HAP-1 (cell line): ENCODE results near the gene OTOGL.
"Not testable (repeated sequence)": the region's sequence is repeated elsewhere in the genome, so short reads cannot be mapped to it uniquely, and the experiment has no call there.

Source experiments
- DNase-seq, 2 experiments: peaks; one replicate each; pipeline ENCODE4 v3.0.0-alpha.2; 2016 to 2020; ENCODE audit warnings: low spot score in 2 of 2
- H3K27me3 ChIP-seq: fragments of 250-450 bp; sonication (Bioruptor Pico); 2 replicates; pipeline ENCODE4 v1.5.1; 2020; ENCODE audit warnings: low read depth, mild to moderate bottlenecking, moderate library complexity
- H3K36me3 ChIP-seq: fragments of 250-450 bp; sonication (Bioruptor Pico); replicated peaks from 2 replicates; pipeline ENCODE4 v1.5.1; 2020; ENCODE audit warnings: mild to moderate bottlenecking
- H3K4me1 ChIP-seq: fragments of 250-450 bp; sonication (Bioruptor Pico); 2 replicates; pipeline ENCODE4 v1.5.1; 2020; ENCODE audit warnings: mild to moderate bottlenecking
- H3K4me3 ChIP-seq: fragments of 250-450 bp; sonication (Bioruptor Pico); 2 replicates; pipeline ENCODE4 v1.5.1; 2020; ENCODE audit warnings: mild to moderate bottlenecking, moderate library complexity
- H3K9me3 ChIP-seq: fragments of 250-450 bp; sonication (Bioruptor Pico); 2 replicates; pipeline ENCODE4 v1.5.1; 2020; ENCODE audit warnings: mild to moderate bottlenecking, moderate library complexity
- in situ Hi-C: fragments of 300-500 bp; cut with MboI; formaldehyde crosslinking; loops from 3 replicates; pipeline ENCODE4 v1.14.3; 2020; ENCODE audit warnings: low sequenced_read_pairs, inconsistent platforms, mixed read lengths

Gene OTOGL, protein sequence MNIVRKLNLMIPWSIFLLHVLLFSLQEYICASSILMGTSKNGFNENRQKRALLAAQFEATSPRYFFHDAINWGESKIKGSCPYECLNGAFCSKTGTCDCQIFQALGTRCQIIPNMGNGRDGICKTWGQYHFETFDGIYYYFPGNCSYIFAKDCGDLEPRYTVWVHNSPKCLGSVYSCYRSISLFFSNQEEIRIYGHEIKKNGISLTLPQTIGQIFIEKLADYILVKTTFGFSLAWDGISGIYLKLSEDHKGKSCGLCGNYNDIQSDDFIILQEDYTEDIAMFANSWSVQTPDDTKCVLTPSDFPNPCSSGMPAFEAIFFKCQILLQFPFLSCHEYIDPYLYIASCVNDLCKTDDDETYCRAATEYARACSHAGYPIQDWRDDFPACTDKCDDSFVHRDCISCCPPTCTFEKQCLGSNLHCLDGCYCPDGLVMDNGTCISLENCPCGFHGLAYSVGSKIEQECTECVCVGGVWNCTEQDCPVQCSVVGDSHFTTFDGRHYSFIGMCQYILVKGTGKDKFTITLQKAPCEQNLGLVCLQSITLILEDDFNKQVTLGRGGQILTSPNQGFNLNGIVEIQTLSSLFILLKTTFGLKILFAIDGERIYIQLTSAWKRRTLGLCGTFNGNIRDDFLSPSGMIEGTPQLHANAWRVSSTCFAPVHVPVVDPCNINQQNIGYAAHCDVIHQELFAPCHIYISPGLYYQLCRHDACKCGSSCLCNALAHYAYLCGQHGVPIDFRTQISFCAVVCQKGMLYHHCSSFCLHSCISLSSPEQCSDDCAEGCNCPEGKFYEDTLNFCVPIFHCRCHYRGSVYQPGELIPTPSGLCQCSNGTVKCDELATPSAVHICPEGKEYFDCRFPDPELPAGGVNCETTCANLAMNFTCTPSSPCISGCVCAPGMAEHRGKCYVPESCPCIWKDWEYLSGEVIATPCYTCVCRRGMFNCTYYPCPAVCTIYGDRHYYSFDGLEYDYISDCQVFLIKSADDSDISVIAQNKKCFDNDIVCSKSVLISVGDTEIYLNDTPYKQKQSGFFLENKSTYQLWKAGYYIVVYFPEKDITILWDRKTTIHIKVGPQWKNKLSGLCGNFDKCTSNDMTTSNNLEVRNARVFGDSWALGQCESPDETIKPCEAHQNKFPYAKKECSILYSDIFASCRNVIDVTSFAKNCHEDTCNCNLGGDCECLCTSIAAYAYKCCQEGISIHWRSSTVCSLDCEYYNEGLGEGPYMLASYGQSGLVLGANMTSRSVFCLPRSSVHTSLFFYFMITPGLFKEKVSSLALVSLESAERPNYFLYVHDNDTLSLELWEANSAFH (N-terminal part only)

DNA sequence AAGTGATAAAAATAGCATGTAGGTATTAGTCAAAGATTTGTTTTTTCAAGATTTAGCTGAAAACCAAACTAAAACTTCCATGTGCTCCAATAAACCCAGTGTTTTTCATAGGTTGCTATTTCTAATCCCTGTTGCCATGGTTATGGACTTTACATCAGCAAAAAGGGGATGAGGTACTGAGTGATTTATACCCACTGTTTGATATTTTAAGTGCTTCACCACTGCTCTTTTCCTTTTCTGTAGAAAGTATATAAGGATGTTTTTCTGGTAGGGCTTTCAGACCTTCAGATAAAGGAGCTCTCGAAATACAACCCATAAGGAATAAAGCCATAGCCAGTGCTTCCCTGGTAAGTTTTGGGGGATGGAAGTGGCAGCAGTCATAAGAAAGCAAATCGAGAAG, at the start of gene OTOGL:
Gene OTOGL, plus strand, starts transcription at position 279 of the 400 bp plus-strand sequence. CDS start 109,895 bp downstream, outside the sequence.
- H3K27me3 ChIP-seq: no peaks in the 10 kb centered on the region
- H3K36me3 ChIP-seq: no peaks in the 10 kb centered on the region
- H3K9me3 ChIP-seq: no peaks in the 10 kb centered on the region
- in situ Hi-C loops: no loop called here
- H3K4me1 ChIP-seq: peaks cover 3% of the 10 kb centered on the region; the same call in 1 of the 2 replicates
- no peak within 1 kb of the TSS for H3K4me3 ChIP-seq
- peak in 1 of 2 experiments; percentile 63 for DNase-seq

DNA sequence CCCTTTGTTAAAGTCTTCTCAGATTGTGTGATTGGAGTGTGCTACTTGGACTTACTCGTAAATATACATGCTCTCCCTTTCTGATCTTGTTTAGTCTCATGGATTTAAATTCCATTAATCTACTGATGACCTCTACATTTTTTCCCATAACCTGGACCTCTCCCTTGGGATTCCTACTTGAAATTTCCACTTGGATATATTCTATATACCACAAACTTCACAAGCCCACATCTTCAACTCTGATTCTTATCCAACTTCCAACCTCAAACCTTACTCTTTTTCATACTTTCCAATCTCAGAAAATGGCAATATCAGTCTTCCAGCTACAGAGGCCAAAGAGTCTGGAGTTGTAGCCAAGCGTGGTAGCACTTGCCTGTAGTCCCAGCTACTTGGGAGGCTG, 49.1 kb upstream of the OTOGL start:
- no peaks in the 10 kb centered on the region for H3K27me3 ChIP-seq
- DNase-seq: no peak

DNA sequence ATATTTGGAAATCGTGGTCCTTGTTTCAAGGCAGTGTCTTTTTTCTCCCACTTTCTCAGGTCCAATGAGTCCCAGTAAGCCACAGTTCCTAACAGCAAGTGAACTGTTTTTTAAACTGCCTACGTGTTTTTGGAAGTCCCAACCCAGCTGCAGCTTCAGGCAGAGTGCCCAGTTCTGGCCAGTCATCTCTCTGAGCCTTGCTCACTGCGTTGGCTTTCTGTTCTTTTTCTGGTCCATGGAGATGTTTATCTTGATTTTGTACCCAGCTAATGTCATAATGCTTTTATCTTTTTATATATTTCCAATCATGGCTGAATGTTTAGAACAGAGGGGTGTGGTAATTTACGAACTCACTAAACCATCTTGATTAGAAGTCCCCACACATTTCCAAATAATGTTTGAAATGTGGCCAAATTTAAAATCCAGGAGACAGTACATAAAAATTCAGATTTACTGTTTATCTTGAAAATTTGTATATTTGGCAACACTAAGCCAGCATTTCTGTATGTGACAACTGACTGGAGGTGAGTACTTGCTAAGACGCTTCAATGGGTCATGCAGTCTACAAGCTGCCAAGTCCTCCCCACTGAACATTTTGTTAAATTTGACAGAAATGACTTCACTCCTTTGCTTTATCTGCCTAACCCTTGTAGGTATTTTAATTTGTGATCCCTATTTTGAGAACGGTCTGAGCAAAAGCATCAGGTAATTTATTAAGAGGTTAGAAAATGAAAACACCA, 46.1 kb upstream of the OTOGL start:
- no peaks in the 10 kb centered on the region for H3K9me3 ChIP-seq
- H3K4me3 ChIP-seq: no peak overlapping the region
- no peaks in the 10 kb centered on the region for H3K36me3 ChIP-seq
- peaks cover 9% of the 10 kb centered on the region for H3K4me1 ChIP-seq
- in situ Hi-C loops: no loop called here
- DNase-seq: no peak
- no peaks in the 10 kb centered on the region for H3K27me3 ChIP-seq

More for the DNA sequence above, 49.1 kb upstream of the OTOGL start:
- in situ Hi-C loops: no loop called here
- no peaks in the 10 kb centered on the region for H3K9me3 ChIP-seq
- H3K4me3 ChIP-seq: no peak overlapping the region
- no peaks in the 10 kb centered on the region for H3K36me3 ChIP-seq
- peaks cover 28% of the 10 kb centered on the region for H3K4me1 ChIP-seq

DNA sequence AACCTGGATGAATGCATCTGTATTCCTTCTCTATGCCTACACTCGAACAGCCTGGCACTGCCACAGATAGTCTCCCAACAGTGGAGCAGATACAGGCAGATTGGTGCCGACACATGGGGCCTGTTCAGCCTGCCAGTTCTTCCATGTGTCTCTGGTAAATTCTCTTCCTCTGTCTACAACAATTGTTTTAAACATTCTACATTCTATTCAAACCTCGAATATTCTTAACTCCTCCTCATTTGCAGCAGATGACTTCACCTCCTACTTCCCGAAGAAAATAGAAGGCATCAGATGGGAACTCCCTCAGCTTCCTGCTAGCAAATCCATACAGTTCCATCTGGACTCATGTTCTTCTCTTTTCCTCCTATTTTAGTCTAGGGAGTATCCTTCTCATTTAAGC, 43.1 kb upstream of the OTOGL start:
- Histone ChIP-seq H3K4me3 (no peak overlapping the region), H3K4me1 (peaks cover 16% of the 10 kb centered on the region), H3K27me3 (no peaks in the 10 kb centered on the region), H3K36me3 (no peaks in the 10 kb centered on the region), H3K9me3 (no peaks in the 10 kb centered on the region)
- no peak for DNase-seq
- in situ Hi-C loops: no loop called here

DNA sequence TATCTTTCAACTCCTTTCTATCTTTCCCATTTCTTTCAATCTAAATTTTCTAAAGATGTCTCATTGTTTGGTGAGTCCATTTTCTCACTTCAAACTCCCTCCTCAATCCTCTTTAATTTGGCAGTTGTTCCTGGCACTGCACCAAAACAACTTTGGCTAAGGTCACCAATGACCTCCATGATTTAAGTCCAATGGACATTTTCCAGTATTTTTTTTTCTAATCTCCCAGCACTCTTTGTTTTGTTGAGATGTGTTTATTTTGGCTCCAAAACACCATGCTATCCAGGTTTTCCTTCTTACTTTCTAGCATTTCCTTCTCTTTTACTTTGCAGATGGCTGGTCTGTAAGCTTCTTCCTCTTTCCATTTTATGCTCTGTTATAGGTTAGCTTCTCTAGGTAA, 42.5 kb upstream of the OTOGL start:
- H3K4me3 ChIP-seq: no peak overlapping the region
- H3K9me3 ChIP-seq: no peaks in the 10 kb centered on the region
- in situ Hi-C loops: no loop called here
- no peaks in the 10 kb centered on the region for H3K27me3 ChIP-seq
- H3K36me3 ChIP-seq: no peaks in the 10 kb centered on the region
- DNase-seq: no peak
- peaks cover 12% of the 10 kb centered on the region for H3K4me1 ChIP-seq

DNA sequence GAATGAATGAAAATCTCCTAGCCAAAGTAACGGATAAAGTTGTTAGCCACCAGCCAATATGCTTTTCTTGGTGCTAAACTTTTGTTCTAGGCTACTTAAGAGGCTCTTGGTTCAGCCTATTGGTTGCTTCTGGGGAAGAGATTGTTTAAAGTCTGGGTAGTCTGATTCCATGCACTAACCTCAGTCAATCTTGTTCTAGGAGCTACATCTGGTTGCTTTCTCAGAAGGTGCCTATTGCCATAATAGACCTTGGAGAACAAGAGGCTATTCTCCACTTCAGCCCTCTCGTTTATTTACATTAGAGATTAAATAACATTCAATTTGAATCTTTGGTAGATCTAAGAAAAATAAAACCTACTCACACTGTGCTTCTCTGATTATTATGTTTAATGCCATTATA, 40.8 kb upstream of the OTOGL start:
- in situ Hi-C loops: no loop called here
- H3K4me3 ChIP-seq: no peak overlapping the region
- H3K4me1 ChIP-seq: peaks cover 8% of the 10 kb centered on the region
- H3K36me3 ChIP-seq: no peaks in the 10 kb centered on the region
- DNase-seq: peak in 1 of 2 experiments; percentile 36
- no peaks in the 10 kb centered on the region for H3K9me3 ChIP-seq
- H3K27me3 ChIP-seq: no peaks in the 10 kb centered on the region

DNA sequence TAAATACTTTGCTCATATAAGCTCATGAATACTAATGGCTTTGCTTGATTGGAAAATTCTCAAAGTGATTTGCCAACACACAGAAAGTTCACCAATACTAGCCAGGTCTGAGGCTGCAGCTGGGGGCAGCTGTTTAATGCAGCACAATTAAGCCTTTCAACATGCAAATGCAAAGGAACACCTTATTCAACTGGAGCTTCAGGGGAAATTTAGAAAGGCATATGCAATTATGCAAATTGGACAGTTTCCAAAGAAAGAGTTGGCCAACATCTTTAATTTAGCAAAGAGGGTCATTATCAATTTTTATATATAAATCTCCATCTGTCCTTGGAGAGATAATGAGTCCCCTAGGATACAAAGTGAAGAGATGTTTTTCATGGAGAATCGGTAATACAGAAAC, 40.2 kb upstream of the OTOGL start:
- Histone ChIP-seq H3K27me3 (no peaks in the 10 kb centered on the region), H3K4me1 (peaks cover 8% of the 10 kb centered on the region), H3K36me3 (no peaks in the 10 kb centered on the region), H3K4me3 (no peak overlapping the region), H3K9me3 (no peaks in the 10 kb centered on the region)
- DNase-seq: peak in 1 of 2 experiments; percentile 19
- in situ Hi-C loops: no loop called here

DNA sequence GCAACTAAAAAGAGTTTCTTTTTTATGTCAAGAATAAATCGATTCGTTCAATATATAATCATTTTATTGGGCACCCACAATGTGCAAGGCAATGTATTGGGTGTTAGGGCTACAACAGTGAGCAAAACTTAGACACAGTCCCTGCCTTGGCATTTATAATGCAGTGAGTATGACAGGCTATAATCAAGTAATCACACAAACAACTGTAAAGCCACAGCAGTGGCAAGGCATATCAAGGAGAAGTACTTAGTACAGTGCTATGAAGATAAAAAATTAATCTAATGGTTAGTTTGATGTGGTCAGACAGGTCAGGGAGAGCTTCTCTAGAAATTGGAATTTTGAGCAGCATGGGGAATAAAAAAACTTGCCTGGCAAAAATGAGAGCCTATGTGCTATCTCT, 39.5 kb upstream of the OTOGL start:
- Histone ChIP-seq H3K27me3 (no peaks in the 10 kb centered on the region), H3K4me3 (no peak overlapping the region), H3K36me3 (no peaks in the 10 kb centered on the region), H3K4me1 (peaks cover 8% of the 10 kb centered on the region), H3K9me3 (no peaks in the 10 kb centered on the region)
- DNase-seq: no peak
- in situ Hi-C loops: no loop called here

DNA sequence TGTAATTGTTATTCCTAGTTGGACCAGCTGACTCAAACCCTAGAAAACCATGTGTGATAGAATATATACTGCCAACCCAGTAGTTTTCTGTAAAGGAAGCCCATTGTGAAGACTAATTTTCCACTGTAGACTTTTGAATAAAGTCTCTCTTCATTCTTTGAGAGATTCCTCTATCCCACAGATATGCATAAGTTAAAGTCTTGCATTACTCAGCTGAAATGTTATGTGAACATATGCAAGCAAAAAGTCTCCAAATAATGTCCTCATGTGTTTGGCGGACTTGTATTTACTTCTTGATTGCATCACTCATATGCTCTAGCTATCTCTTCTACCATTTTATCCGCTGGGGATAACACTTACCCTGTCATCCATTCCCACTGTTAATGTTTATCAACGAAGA, 35.1 kb upstream of the OTOGL start:
- 0 out of 2 replicates have a peak, but pooled peaks cover 2% of the 10 kb centered on the region for H3K27me3 ChIP-seq
- no peak overlapping the region for H3K4me3 ChIP-seq
- no peaks in the 10 kb centered on the region for H3K9me3 ChIP-seq
- H3K36me3 ChIP-seq: no peaks in the 10 kb centered on the region
- no peaks in the 10 kb centered on the region; the same call in 1 of the 2 replicates for H3K4me1 ChIP-seq
- DNase-seq: no peak
- in situ Hi-C loops: no loop called here

DNA sequence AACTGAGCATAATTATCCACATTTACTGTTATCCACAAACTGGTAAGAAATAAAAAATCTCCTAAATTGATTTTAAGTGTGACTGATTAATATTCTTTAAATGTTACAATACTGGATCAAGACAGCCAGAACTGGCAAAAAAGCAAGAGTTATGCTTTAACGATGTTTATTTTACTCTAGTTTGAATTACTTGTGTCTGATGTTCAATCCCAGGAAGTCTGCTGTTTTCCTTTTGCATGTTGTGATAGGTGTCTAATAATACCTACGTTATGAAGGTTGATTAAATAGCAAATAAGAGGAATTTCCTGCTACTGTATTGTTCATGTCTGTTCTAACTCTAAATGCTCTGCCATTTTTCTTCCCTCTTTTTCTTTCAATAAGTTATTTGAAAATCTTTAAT, 34.4 kb upstream of the OTOGL start:
- Histone ChIP-seq H3K4me1 (no peaks in the 10 kb centered on the region), H3K4me3 (no peak overlapping the region), H3K27me3 (0 out of 2 replicates have a peak, but pooled peaks cover 2% of the 10 kb centered on the region), H3K9me3 (no peaks in the 10 kb centered on the region), H3K36me3 (no peaks in the 10 kb centered on the region)
- in situ Hi-C loops: no loop called here
- no peak for DNase-seq

DNA sequence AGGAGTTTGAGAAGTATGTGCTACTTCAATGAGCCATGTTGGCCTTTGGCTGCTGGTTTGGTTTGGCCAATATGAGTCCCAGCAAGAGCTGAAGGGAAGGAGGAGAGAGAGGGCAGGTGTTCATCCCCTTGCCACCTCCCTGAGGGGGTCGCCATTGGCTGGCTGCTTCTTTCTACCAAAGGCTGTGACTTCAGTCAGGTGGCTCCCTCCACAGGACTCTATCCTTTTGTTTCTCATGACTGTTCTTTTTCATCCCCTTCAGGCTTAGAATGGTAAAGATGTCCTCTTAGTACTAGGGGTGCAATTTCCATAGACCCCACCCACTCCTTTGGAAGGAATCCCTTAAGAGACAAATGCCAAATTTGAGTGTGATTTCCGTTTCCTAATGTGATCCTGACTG, 31.2 kb upstream of the OTOGL start:
- no peak for DNase-seq
- no peaks in the 10 kb centered on the region for H3K4me1 ChIP-seq
- H3K9me3 ChIP-seq: no peaks in the 10 kb centered on the region
- no peaks in the 10 kb centered on the region for H3K36me3 ChIP-seq
- no peak overlapping the region for H3K4me3 ChIP-seq
- H3K27me3 ChIP-seq: 0 out of 2 replicates have a peak, but pooled peaks cover 2% of the 10 kb centered on the region
- in situ Hi-C loops: no loop called here

DNA sequence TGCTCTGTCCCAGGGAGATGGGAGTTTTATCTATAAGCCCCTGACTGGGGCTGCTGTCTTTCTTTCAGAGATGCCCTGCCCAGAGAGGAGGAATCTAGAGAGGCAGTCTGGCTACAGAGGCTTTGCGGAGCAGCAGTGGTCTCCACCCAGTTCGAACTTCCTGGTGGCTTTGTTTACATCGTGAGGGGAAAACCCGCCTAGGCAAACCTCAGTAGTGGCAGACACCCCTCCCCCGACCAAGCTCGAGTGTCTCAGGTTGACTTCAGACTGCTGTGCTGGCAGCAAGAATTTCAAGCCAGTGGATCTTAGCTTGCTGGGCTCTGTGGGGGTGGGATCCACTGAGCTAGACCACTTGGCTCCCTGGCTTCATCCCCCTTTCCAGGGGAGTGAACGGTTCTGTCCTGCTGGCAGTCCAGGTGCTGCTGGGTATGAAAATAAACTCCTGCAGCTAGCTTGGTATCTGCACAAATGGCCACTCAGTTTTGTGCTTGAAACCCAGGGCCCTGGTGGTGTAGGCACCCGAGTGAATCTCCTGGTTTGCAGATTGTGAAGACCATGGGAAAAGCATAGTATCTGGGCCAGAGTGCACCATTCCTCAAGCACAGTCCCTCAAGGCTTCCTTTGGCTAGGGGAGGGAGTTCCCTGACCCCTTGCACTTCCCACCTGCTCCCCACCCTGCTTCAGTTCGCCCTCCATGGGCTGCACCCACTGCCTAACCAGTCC, 15.3 kb upstream of the OTOGL start:
- DNase-seq, H3K27me3 ChIP-seq, H3K9me3 ChIP-seq, in situ Hi-C loops, H3K4me1 ChIP-seq, H3K36me3 ChIP-seq, H3K4me3 ChIP-seq: not testable (repeated sequence)
